IPS DF 6.9 (cell line): Measurements from ENCODE around the gene SYNE1.

Source experiments
- DNase-seq: peaks from one replicate; pipeline ENCODE4 v3.0.0-alpha.2; 2013; ENCODE audit warnings: low read depth, low spot score
- H3K27ac ChIP-seq: one replicate; pipeline ENCODE4 v1.5.1; 2013; ENCODE audit warnings: low read length, control low read depth
- H3K27me3 ChIP-seq: 2 replicates; pipeline ENCODE4 v1.6.1; 2013; ENCODE audit warnings: mild to moderate bottlenecking, low read length; ENCODE audit not compliant: control insufficient read depth, insufficient read depth
- H3K36me3 ChIP-seq: 2 replicates; pipeline ENCODE4 v1.6.1; 2013; ENCODE audit warnings: low read length; ENCODE audit not compliant: control insufficient read depth, insufficient read depth
- H3K4me1 ChIP-seq: 2 replicates; pipeline ENCODE4 v1.6.1; 2013; ENCODE audit warnings: low read length; ENCODE audit not compliant: control insufficient read depth, insufficient read depth
- H3K4me3 ChIP-seq: 2 replicates; pipeline ENCODE4 v1.5.1; 2013; ENCODE audit warnings: mild to moderate bottlenecking, low read length
- H3K9me3 ChIP-seq: 2 replicates; pipeline ENCODE4 v1.6.1; 2013; ENCODE audit warnings: low read length, inconsistent platforms; ENCODE audit not compliant: control insufficient read depth, insufficient read depth
- WGBS: extraction: QIAGEN DNeasy Blood & Tissue Kit; methylation state at CpG from one replicate; pipeline ENCODE4 v1.1.7; 2013; ENCODE audit warnings: mixed read lengths, missing lambda C conversion rate; ENCODE audit not compliant: insufficient read length, insufficient coverage; 5-methylcytosine and 5-hydroxymethylcytosine counted together

Gene SYNE1

DNA sequence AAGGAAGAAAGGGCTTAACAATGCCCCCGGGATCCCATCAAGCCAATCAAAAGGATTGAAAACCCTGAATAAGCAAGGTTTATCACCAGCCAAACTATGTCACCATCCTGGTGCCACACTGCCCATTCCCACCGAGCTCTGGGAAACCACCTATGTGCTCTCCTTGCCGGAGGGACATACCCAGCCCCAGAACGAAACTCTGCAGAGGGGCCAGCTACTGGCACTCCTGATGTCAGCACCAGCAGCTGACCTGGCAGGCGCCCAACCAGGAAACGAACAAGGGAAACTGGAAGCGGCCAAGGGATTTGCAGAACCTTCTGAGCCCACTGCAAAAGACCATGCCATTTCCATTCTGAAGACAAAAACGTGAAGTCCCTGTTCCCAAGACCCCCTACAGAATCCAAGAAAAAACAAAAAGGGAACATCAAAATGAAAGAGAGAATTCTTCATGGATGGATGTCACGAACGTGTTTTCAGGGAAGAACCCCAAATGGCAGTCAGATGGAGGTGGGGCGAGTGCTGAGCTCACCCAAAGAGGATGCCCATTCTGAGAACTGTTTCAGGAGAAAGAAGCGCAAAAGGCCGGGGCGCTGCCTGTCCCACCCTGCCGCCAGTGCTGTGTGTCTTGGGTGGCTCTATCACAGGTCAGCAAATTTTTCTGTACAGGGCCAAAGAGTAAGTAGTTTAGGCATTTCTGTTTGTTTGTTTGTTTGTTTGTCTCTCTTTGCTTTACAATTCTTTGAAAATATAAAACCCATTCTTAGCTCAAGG lies 524.5 kb downstream of the SYNE1 start:
- H3K27me3 ChIP-seq = no peaks in the 10 kb centered on the region
- H3K9me3 ChIP-seq = no peaks in the 10 kb centered on the region
- no peaks in the 10 kb centered on the region for H3K36me3 ChIP-seq
- no peak overlapping the region for H3K4me3 ChIP-seq
- H3K4me1 ChIP-seq = no peaks in the 10 kb centered on the region
- no CpG with 5 or more reads among the region's 15 CpGs for WGBS
- H3K27ac ChIP-seq = no peak overlapping the region
- no peak for DNase-seq

DNA sequence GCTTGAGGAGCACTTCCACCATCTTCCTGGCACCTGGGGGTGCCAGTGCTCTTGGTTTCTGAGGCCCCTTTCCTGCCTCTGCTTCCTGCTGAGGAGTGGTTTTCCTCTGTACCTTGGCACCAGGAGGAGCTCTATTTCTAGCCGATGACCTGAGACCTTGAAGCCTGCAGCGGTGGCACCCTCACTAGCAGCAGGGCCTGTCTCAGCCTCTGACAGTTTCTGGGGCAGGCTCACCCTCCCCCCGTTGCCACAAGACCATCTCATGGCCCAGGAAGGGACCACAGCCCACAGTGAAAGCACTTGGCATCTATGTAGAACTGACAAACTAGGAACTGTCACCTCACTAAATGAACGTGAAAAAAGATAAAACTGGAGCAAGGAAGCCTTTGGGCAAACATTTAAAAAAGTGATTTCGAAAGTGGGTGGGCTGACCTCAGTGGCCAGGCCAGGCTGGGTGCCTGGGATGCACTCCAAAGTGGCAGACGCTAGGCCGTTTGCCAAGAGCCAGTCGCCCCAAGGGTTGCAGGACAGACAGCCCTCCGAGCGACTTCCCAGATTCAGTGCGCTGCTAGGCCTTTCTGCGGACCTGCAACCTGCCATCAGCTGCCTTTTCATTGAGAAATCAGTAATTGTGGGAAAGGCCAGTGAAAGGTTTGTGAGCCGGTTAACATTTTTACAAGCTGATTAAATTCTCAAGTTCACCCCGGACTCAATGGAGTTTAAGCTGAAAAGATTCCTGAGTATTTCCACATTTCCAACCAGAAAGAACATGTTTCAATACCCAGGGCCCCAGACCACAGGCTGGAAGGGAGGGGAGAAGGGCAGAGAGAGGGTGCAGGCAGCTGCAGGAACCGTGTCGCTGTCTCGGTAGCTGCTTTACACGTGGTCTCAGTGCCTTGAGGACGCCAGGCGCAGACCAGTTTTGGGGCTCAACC lies 526.0 kb downstream of the SYNE1 start:
- DNase-seq = no peak
- no CpG with 5 or more reads among the region's 20 CpGs for WGBS
- no peak overlapping the region for H3K27ac ChIP-seq

DNA sequence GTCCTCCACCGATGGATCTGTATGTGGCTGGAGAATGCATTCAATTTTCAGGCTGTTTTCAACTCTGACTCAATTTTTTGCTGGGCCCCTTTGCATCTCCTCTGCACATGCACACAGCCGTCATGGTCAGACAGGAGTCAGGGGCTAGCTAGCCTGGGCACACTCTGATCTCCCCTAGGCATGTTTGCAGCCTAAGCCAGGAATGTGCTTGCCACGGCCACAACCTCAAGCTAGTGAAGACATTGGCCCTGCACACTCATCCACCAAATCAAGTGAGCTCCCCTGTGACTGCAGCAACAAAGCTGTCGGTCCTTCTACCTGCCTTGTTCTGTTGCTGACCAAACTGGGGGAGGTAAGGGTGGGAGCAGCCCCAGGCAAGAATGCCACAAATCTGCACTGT lies 529.2 kb downstream of the SYNE1 start:
- no CpG with 5 or more reads among the region's 4 CpGs for WGBS
- DNase-seq = no peak

More for the DNA sequence above, 526.0 kb downstream of the SYNE1 start:
- H3K36me3 ChIP-seq = no peaks in the 10 kb centered on the region
- H3K9me3 ChIP-seq = no peaks in the 10 kb centered on the region
- no peak overlapping the region for H3K4me3 ChIP-seq
- no peaks in the 10 kb centered on the region for H3K27me3 ChIP-seq
- H3K4me1 ChIP-seq = no peaks in the 10 kb centered on the region

DNA sequence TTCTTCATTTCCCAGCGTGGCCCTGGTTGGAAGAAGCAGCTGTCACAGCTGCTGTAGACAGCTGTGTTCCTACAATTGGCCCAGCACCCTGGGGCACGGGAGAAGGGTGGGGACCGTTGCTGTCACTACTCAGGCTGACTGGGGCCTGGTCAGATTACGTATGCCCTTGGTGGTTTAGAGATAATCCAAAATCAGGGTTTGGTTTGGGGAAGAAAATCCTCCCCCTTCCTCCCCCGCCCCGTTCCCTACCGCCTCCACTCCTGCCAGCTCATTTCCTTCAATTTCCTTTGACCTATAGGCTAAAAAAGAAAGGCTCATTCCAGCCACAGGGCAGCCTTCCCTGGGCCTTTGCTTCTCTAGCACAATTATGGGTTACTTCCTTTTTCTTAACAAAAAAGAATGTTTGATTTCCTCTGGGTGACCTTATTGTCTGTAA lies 537.0 kb downstream of the SYNE1 start:
- DNase-seq = no peak
- Histone ChIP-seq H3K4me3 (no peak overlapping the region), H3K27ac (no peak overlapping the region), H3K9me3 (no peaks in the 10 kb centered on the region), H3K36me3 (no peaks in the 10 kb centered on the region), H3K27me3 (no peaks in the 10 kb centered on the region), H3K4me1 (no peaks in the 10 kb centered on the region)
- no CpG with 5 or more reads among the region's 7 CpGs for WGBS

More for the DNA sequence above, 529.2 kb downstream of the SYNE1 start:
- Histone ChIP-seq H3K9me3 (no peaks in the 10 kb centered on the region), H3K4me1 (no peaks in the 10 kb centered on the region), H3K27me3 (no peaks in the 10 kb centered on the region), H3K36me3 (no peaks in the 10 kb centered on the region), H3K4me3 (no peak overlapping the region), H3K27ac (no peak overlapping the region)

DNA sequence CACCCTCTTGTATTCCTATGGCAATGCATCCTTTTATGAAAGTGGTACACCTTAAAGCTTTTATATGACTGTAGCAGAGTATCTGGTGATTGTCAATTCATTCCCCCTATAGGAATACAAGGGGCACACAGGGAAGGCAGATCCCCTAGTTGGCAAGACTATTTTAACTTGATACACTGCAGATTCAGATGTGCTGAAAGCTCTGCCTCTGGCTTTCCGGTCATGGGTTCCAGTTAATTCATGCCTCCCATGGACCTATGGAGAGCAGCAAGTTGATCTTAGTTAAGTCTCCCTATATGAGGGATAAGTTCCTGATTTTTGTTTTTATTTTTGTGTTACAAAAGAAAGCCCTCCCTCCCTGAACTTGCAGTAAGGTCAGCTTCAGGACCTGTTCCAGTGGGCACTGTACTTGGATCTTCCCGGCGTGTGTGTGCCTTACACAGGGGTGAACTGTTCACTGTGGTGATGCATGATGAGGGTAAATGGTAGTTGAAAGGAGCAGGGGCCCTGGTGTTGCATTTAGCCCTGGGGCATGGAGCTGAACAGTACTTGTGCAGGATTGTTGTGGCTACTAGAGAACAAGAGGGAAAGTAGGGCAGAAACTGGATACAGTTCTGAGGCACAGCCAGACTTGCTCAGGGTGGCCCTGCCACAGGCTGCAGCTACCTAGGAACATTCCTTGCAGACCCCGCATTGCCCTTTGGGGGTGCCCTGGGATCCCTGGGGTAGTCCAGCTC lies 537.5 kb downstream of the SYNE1 start:
- H3K4me3 ChIP-seq = no peak overlapping the region
- no CpG with 5 or more reads among the region's 4 CpGs for WGBS
- no peaks in the 10 kb centered on the region for H3K36me3 ChIP-seq
- H3K9me3 ChIP-seq = no peaks in the 10 kb centered on the region
- no peaks in the 10 kb centered on the region for H3K4me1 ChIP-seq
- no peak overlapping the region for H3K27ac ChIP-seq
- DNase-seq = no peak
- no peaks in the 10 kb centered on the region for H3K27me3 ChIP-seq

DNA sequence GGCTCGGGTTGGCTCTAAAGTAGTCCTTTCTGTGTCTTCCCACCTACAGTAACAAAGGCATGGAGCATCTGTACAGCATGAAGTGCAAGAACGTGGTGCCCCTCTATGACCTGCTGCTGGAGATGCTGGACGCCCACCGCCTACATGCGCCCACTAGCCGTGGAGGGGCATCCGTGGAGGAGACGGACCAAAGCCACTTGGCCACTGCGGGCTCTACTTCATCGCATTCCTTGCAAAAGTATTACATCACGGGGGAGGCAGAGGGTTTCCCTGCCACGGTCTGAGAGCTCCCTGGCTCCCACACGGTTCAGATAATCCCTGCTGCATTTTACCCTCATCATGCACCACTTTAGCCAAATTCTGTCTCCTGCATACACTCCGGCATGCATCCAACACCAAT lies 538.5 kb downstream of the SYNE1 start:
- H3K36me3 ChIP-seq = no peaks in the 10 kb centered on the region
- no peaks in the 10 kb centered on the region for H3K9me3 ChIP-seq

DNA sequence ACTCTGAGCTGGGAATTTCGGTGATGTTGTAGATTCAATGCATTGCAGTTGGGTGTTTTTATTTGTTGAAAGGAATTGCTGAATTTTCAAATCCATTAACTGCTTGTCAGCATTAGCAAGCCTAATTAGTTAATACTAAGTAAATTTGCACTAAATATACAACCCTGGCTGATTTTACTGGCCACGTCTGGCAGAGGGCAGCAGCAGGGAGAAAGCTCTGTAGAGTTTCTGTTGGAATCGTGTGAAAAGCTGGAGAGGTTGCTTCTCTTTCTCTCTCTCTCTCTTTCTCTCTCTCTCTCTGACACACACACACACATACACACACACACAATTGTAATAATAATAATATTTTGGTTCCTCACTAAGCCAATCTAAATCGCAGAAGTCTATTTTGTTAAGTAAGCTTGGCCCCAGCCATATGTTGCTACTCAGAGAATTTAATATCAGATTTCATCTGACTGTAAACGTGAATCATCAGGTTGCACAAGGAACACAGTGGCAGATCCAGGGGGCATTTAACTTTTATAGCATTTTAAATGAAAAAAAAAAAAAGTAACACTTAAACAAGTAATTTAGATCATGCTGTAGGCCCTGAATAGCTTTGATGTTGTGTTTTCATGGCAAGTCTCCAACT lies 540.2 kb downstream of the SYNE1 start:
- Histone ChIP-seq H3K4me3 (no peak overlapping the region), H3K36me3 (no peaks in the 10 kb centered on the region), H3K9me3 (no peaks in the 10 kb centered on the region), H3K27me3 (no peaks in the 10 kb centered on the region), H3K27ac (no peak overlapping the region), H3K4me1 (no peaks in the 10 kb centered on the region)
- whole genome bisulfite sequencing = no CpG with 5 or more reads among the region's 5 CpGs
- no peak for DNase-seq

More for the DNA sequence above, 538.5 kb downstream of the SYNE1 start:
- DNase-seq = no peak
- no CpG with 5 or more reads among the region's 14 CpGs for WGBS
- Histone ChIP-seq H3K4me3 (no peak overlapping the region), H3K4me1 (no peaks in the 10 kb centered on the region), H3K27ac (no peak overlapping the region), H3K27me3 (no peaks in the 10 kb centered on the region)

DNA sequence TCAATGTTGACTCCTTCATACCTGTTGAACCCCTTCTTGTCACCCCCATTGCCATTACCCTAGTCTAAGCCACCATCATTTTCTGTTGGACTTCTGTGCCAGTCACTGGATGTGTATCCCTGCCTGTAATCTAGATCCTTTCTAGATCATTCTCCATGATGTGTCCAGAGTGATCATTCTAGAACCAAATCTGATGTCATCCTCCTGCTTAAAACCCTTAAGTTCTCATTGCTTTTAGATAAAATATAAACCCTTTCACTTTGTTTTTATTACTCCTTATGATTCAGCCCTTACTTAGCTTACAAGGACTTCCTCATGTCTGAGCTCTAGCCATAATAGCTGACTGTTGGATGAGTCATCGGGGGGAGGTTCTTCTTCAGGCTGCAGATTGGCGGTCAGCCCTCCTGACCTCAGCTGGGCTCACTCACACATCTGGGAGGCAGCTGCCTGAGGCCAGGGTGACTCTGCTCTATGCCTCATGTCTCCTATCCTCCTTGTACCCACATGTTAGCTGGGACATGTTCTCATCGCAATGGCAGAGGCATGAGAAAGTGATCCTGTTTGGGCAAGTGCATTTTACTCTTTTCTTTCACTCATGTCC lies 542.1 kb downstream of the SYNE1 start:
- WGBS = no CpG with 5 or more reads among the region's 3 CpGs
- Histone ChIP-seq H3K36me3 (no peaks in the 10 kb centered on the region), H3K27ac (no peak overlapping the region), H3K4me3 (no peak overlapping the region), H3K27me3 (no peaks in the 10 kb centered on the region), H3K4me1 (no peaks in the 10 kb centered on the region), H3K9me3 (no peaks in the 10 kb centered on the region)
- DNase-seq = no peak

DNA sequence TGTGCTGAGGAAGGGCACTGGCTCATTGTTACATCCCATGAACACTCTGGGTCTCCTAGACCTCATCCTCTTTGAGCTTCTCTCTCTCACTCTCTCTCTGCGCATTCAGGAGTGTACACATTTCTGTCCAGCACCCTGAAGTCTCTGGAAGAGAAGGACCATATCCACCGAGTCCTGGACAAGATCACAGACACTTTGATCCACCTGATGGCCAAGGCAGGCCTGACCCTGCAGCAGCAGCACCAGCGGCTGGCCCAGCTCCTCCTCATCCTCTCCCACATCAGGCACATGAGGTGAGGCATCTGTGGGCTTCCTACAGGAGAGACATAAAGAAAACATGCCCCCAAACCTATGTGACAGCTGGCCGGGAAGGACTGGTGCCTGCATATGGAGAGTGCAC lies 542.9 kb downstream of the SYNE1 start:
- Histone ChIP-seq H3K9me3 (no peaks in the 10 kb centered on the region), H3K36me3 (no peaks in the 10 kb centered on the region), H3K27ac (no peak overlapping the region), H3K27me3 (no peaks in the 10 kb centered on the region), H3K4me1 (no peaks in the 10 kb centered on the region), H3K4me3 (no peak overlapping the region)
- no peak for DNase-seq
- no CpG with 5 or more reads among the region's 4 CpGs for WGBS
